Left lung (tissue), 10 donors: ENCODE data around the gene MRC1. TPM values are rescaled to one million over a fixed set of nuclear protein-coding genes. Genes with fewer than 3 reads are reported as not detected.

Source experiments
- ATAC-seq: fragments of 200-7000 bp; cut with Tn5 transposase; one replicate; pipeline ENCODE4 v1.9.1; 2020; ENCODE audit warnings: moderate library complexity
- DNase-seq, 4 donors: peaks; one replicate each; pipeline ENCODE4 v3.0.0-alpha.2; 2013 to 2020
- H3K27ac ChIP-seq, 2 donors: fragments of 200-600 bp; sonication (generic) in 1 of 2; one replicate each; pipeline versions ENCODE4 v1.5.0 to v1.8.0; 2020 to 2021
- H3K27me3 ChIP-seq, 2 donors: fragments of 200-600 bp; sonication (generic) in 1 of 2; one replicate each; pipeline versions ENCODE4 v1.5.0 to v1.8.0; 2020 to 2021
- H3K36me3 ChIP-seq, 2 donors: fragments of 200-600 bp; sonication (generic) in 1 of 2; one replicate each; pipeline versions ENCODE4 v1.5.0 to v1.8.0; 2020 to 2021
- H3K4me1 ChIP-seq, 2 donors: fragments of 200-600 bp; one replicate each; pipeline ENCODE4 v1.8.0; 2021
- H3K4me3 ChIP-seq, 2 donors: fragments of 200-600 bp; sonication (generic) in 1 of 2; one replicate each; pipeline versions ENCODE4 v1.5.0 to v1.8.0; 2020 to 2021; ENCODE audit warnings: mild to moderate bottlenecking in 1 of 2
- H3K9me3 ChIP-seq, 2 donors: fragments of 200-600 bp; sonication (generic) in 1 of 2; one replicate each; pipeline versions ENCODE4 v1.5.0 to v1.8.0; 2020 to 2021
- intact Hi-C, 2 donors: fragments of 100-400 bp; cut with DNase I; formaldehyde crosslinking; loops; one replicate each; pipeline versions ENCODE4 v1.11.2 to v1.14.2; 2022
- polyA plus RNA-seq, 6 donors: library from polyadenylated mRNA; unstranded; fragments of 120-200 nt; gene quantifications; one replicate each; pipeline ENCODE4 v1.2.1, GENCODE V29; 2013; ENCODE audit not compliant: insufficient read length in 6 of 6
- total RNA-seq, 2 donors: library from RNA; stranded (reverse); fragmentation: NEBNext Ultra II Directional; extraction: Animal tissue kit (Norgen Biotek cat#: 25700); gene quantifications; one replicate each; pipeline ENCODE4 v1.2.1, GENCODE V29; 2021
- TF ChIP-seq, protein P1 (sequence below), 2 donors: fragments of 200-600 bp; sonication (generic) in 1 of 2; IDR thresholded peaks; one replicate each; pipeline versions ENCODE4 v1.5.0 to v1.8.0; 2021; ENCODE audit warnings: antibody characterized with exemption in 2 of 2
- donor health status: DM: no; HTN: yes; CAD: no.
- donor health status: DM: no; HTN: no; CAD: no.

The MRC1 gene
- total and polyA plus RNA-seq, 8 donors, result 17.6 to 301 (median 23.7) TPM

DNA sequence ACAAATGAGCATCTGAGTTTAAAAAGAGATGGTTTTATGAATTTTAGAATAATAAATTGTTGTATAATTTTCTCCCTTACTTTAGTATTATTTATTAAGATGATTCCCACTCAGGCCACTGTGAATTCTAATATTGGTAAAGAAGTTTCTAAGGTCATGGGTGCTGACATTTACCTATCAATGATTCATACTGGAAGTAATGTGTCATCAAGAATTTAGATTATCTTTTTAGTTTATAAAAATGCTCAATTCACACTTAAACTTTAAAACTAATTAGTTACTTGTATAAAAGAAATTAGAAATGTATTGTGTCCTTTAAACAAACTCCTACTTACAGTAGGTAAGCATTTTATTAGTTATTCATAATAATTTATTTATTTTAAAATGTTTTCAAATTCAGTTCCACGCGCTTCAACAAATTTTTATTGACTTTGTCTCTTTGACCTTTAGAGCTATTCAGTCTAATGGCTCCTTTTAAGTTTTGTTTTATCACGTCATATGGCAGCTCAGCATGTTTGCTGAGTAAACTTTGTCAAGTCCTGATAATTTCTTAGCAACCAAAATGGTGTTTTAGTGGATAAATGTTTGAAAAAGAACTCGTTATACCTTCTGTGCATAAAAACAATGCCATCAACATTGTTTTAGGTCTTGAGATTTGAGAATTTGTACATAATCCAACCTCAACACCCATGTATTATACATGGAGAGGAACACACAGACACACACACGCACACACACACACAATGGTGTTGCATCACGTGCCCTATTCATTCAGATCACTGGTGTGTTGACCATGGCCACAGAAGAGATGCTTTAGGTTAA is 15.1 kb upstream of the MRC1 start:
- TF ChIP-seq, protein P1, sequence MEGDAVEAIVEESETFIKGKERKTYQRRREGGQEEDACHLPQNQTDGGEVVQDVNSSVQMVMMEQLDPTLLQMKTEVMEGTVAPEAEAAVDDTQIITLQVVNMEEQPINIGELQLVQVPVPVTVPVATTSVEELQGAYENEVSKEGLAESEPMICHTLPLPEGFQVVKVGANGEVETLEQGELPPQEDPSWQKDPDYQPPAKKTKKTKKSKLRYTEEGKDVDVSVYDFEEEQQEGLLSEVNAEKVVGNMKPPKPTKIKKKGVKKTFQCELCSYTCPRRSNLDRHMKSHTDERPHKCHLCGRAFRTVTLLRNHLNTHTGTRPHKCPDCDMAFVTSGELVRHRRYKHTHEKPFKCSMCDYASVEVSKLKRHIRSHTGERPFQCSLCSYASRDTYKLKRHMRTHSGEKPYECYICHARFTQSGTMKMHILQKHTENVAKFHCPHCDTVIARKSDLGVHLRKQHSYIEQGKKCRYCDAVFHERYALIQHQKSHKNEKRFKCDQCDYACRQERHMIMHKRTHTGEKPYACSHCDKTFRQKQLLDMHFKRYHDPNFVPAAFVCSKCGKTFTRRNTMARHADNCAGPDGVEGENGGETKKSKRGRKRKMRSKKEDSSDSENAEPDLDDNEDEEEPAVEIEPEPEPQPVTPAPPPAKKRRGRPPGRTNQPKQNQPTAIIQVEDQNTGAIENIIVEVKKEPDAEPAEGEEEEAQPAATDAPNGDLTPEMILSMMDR (IDR thresholded peaks at IDR 0.05), result no peak
- Histone ChIP-seq H3K27me3 (no peaks in the 10 kb centered on the region), H3K36me3 (no peaks in the 10 kb centered on the region), H3K4me1 (peaks cover 0 to 20% of the 10 kb centered on the region in 2 donors), H3K9me3 (no peaks in the 10 kb centered on the region), H3K27ac (peak overlapping the region in 1 of 2 donors; percentile 58), H3K4me3 (no peak overlapping the region)
- intact Hi-C loops, result no loop called here
- ATAC-seq, result peak; percentile 84
- DNase-seq, result peak in 1 of 4 donors; percentile 49

DNA sequence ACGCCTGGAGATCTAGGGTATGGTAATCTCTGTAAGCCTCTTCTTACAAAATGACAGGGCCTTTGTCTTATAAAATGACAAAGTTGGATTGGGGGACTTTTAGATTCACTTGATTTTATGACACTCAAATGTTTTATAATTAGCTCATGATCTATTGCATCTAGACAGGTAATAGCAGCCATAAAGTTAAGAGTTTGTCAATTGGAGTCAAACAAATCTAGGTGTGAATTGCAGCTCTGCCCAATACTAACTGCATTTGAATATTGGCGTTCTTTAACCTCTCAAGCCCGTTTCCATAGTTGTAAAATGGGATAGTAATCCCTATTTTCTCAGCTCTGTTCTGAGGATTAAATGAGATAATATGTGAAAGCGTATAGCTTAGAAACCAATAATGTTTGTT is 14.1 kb upstream of the MRC1 start:
- H3K4me1 ChIP-seq, result peaks cover 0 to 20% of the 10 kb centered on the region in 2 donors
- TF ChIP-seq, protein P1 (IDR thresholded peaks at IDR 0.05), result no peak
- H3K27me3 ChIP-seq, result no peaks in the 10 kb centered on the region
- H3K9me3 ChIP-seq, result no peaks in the 10 kb centered on the region
- no peak for DNase-seq
- no peak for ATAC-seq
- intact Hi-C loops, result no loop called here
- H3K4me3 ChIP-seq, result no peak overlapping the region
- H3K36me3 ChIP-seq, result no peaks in the 10 kb centered on the region
- H3K27ac ChIP-seq, result no peak overlapping the region

DNA sequence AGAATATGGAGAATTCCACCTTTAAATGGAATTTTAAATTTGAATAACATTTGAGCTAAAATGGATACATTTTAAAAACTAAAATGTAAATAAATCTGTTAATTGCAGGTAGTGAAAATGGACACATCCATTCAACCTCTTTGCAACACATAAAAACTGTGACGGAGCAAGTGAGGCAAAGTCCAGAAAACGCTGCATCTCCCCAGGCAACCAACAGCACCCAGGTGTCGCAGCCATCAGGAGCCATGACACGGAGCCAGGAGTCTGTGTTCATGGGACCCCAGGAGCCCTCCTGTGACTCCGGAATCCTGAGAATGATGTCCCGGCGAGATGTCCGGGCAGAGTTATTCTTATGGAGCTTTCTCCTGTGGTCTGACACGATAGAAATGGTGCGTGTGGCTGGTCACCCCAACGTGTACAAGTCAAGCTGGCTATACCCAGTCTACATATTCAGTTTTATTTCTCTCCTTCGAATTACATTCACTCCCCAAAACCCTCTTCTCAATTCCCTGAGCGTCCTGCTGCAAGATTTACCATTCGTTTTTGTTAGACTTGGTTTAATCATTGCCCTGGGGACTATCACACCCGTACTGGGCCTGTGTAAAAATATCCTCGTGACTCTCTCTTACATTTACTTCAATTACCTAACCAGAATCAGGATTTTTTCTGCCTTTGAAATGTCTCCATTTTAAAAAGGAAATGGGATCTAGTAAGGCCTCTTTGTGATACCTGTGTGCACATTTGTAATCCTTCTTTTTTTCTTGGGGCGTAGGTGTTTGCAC is 13.1 kb upstream of the MRC1 start:
- Histone ChIP-seq H3K9me3 (no peaks in the 10 kb centered on the region), H3K27ac (no peak overlapping the region), H3K36me3 (no peaks in the 10 kb centered on the region), H3K27me3 (no peaks in the 10 kb centered on the region), H3K4me3 (no peak overlapping the region), H3K4me1 (peaks cover 0 to 18% of the 10 kb centered on the region in 2 donors)
- TF ChIP-seq, protein P1 (IDR thresholded peaks at IDR 0.05), result no peak
- DNase-seq (no peak), ATAC-seq (no peak)
- intact Hi-C loops, result no loop called here

DNA sequence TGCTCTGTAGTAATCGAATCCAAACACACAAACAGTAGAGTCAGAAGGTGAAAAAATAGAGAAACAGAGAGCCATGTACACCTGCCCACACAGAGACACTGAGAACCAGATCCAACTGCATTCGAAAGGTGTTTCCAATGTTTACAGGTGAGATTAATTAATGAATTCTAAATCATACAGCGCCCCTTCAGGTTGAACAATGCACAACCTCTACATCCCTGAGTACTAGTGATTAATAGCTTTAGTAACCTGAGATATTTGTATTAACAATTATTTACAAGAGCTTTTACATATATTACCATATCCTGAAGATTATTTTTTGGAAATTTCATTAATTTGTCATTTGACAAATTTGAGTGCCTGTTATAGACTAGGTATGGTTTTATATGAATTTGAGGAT is 7.6 kb upstream of the MRC1 start:
- DNase-seq (no peak), ATAC-seq (no peak)

More for the DNA sequence above, 7.6 kb upstream of the MRC1 start:
- TF ChIP-seq, protein P1 (IDR thresholded peaks at IDR 0.05), result peak in 1 of 2 donors; percentile 13
- Histone ChIP-seq H3K9me3 (peaks cover 0 to 3% of the 10 kb centered on the region in 2 donors), H3K36me3 (no peaks in the 10 kb centered on the region), H3K27me3 (no peaks in the 10 kb centered on the region), H3K4me1 (no peaks in the 10 kb centered on the region), H3K27ac (no peak overlapping the region), H3K4me3 (no peak overlapping the region)
- intact Hi-C loops, result no loop called here
